H1 (cell line): ENCODE measurements around the gene PTP4A1. TPM values are rescaled to one million over a fixed set of nuclear protein-coding genes. Genes with fewer than 3 reads are reported as not detected.

Experiments
- CTCF ChIA-PET: fragments of 300-600 bp; sonication (Branson Sonifier 250); formaldehyde crosslinking; loops from one replicate; lab custom pipeline; 2021; ENCODE audit not compliant: partially characterized antibody; lab: Charles Lee
- POLR2A ChIA-PET: fragments of 300-600 bp; sonication (Branson Sonifier 250); formaldehyde crosslinking; loops from one replicate; lab custom pipeline; 2021; ENCODE audit warnings: inconsistent platforms; ENCODE audit not compliant: partially characterized antibody; lab: Charles Lee
- DNase-seq, 2 experiments: peaks; one replicate each; pipeline versions ENCODE4 v3.0.0 to v3.0.0-alpha.2; 2010 to 2022; ENCODE audit warnings: low spot score in 2 of 2, low read depth in 1 of 2, mixed read lengths in 1 of 2
- FAIRE-seq: peaks from 2 replicates; lab custom pipeline; 2011; peaks lifted over from hg19 to GRCh38; lab: Jason Lieb, UNC
- H2AFZ ChIP-seq: 2 replicates; pipeline ENCODE4 v1.8.1; 2012; ENCODE audit warnings: low read length, inconsistent platforms
- H2AK5ac ChIP-seq: 2 replicates; pipeline ENCODE4 v1.6.1; 2013; ENCODE audit warnings: low read depth, low read length
- H2BK120ac ChIP-seq: replicated peaks from 2 replicates; pipeline ENCODE3; 2013; ENCODE audit warnings: low read depth, low read length, inconsistent platforms
- H2BK12ac ChIP-seq: 2 replicates; pipeline ENCODE4 v1.6.1; 2013; ENCODE audit warnings: low read depth, low read length
- H2BK15ac ChIP-seq: 2 replicates; pipeline ENCODE4 v1.6.1; 2013; ENCODE audit warnings: low read length
- H2BK20ac ChIP-seq: 2 replicates; pipeline ENCODE4 v1.6.1; 2013; ENCODE audit warnings: low read length
- H2BK5ac ChIP-seq: 2 replicates; pipeline ENCODE4 v1.6.1; 2013; ENCODE audit warnings: low read depth, low read length
- H3K14ac ChIP-seq: 2 replicates; pipeline ENCODE4 v1.6.1; 2013; ENCODE audit warnings: inconsistent platforms; ENCODE audit not compliant: insufficient read length
- H3K18ac ChIP-seq: 2 replicates; pipeline ENCODE4 v1.6.1; 2013; ENCODE audit warnings: low read length; ENCODE audit errors: extremely low read depth
- H3K23ac ChIP-seq: 2 replicates; pipeline ENCODE4 v1.6.1; 2013; ENCODE audit warnings: inconsistent platforms; ENCODE audit not compliant: insufficient read length
- H3K23me2 ChIP-seq: 2 replicates; pipeline ENCODE4 v1.6.1; 2013; ENCODE audit warnings: low read depth, low read length
- H3K27ac ChIP-seq: 2 replicates; pipeline ENCODE4 v1.6.1; 2011; ENCODE audit warnings: low read depth, low read length, inconsistent platforms
- H3K27me3 ChIP-seq, 4 experiments: replicated peaks in 1 of 4; 1 replicate in 1 of 4; 2 replicates in 3 of 4; pipeline versions ENCODE4 v1.6.1 to v1.8.1; 2011 to 2013; ENCODE audit warnings: low read length in 3 of 4, mild to moderate bottlenecking in 3 of 4, inconsistent platforms in 2 of 4, mixed read lengths in 2 of 4, moderate library complexity in 1 of 4; ENCODE audit not compliant: control insufficient read depth in 3 of 4, insufficient read depth in 3 of 4; ENCODE audit errors: extremely low read depth in 1 of 4
- H3K36me3 ChIP-seq, 4 experiments: 2 replicates each; pipeline versions ENCODE4 v1.6.1 to v1.8.1; 2011 to 2013; ENCODE audit warnings: mild to moderate bottlenecking in 4 of 4, low read length in 3 of 4, moderate library complexity in 2 of 4, control low read depth in 1 of 4, inconsistent platforms in 1 of 4; ENCODE audit not compliant: insufficient read depth in 4 of 4, control insufficient read depth in 2 of 4
- H3K4ac ChIP-seq: replicated peaks from 2 replicates; pipeline ENCODE3; 2013; ENCODE audit warnings: low read length, low read depth, mixed read lengths, inconsistent platforms; ENCODE audit not compliant: insufficient read length
- H3K4me1 ChIP-seq, 4 experiments: replicated peaks in 1 of 4; 1 replicate in 1 of 4; 2 replicates in 3 of 4; pipeline versions ENCODE4 v1.6.1 to v1.8.1; 2011 to 2013; ENCODE audit warnings: low read length in 3 of 4, inconsistent platforms in 2 of 4, mixed read lengths in 1 of 4; ENCODE audit not compliant: insufficient read depth in 4 of 4, control insufficient read depth in 3 of 4
- H3K4me2 ChIP-seq, 2 experiments: 2 replicates each; pipeline versions ENCODE4 v1.6.1 to v1.8.1; 2011 to 2013; ENCODE audit warnings: low read depth in 2 of 2, low read length in 2 of 2, control low read depth in 1 of 2, inconsistent platforms in 1 of 2, mild to moderate bottlenecking in 1 of 2; ENCODE audit not compliant: insufficient read depth in 1 of 2
- H3K4me3 ChIP-seq, 4 experiments: fragments of 200-600, 300-600 bp in 1 of 4; sonication (generic), shearing (Covaris generic), sonication (Bioruptor Twin) in 1 of 4; 2 replicates each; pipeline versions ENCODE4 v1.5.1 to v1.8.1; 2011 to 2016; ENCODE audit warnings: low read length in 4 of 4, low read depth in 3 of 4, control low read depth in 2 of 4, inconsistent platforms in 2 of 4, mild to moderate bottlenecking in 2 of 4, mixed read lengths in 1 of 4, moderate library complexity in 1 of 4; ENCODE audit not compliant: insufficient read depth in 2 of 4; ENCODE audit errors: extremely low read depth in 1 of 4
- H3K56ac ChIP-seq: replicated peaks from 2 replicates; pipeline ENCODE3; 2013; ENCODE audit warnings: low read depth, mild to moderate bottlenecking, mixed read lengths, low read length, inconsistent platforms; ENCODE audit not compliant: insufficient read length
- H3K79me1 ChIP-seq: 2 replicates; pipeline ENCODE4 v1.6.1; 2013; ENCODE audit warnings: low read depth, low read length, control low read depth
- H3K79me2 ChIP-seq, 2 experiments: 2 replicates each; pipeline versions ENCODE4 v1.6.1 to v1.8.1; 2012 to 2013; ENCODE audit warnings: low read length in 2 of 2, mild to moderate bottlenecking in 2 of 2, inconsistent platforms in 1 of 2; ENCODE audit not compliant: insufficient read depth in 2 of 2, control insufficient read depth in 1 of 2
- H3K9ac ChIP-seq, 4 experiments: replicated peaks in 1 of 4; 1 replicate in 1 of 4; 2 replicates in 3 of 4; pipeline versions ENCODE4 v1.6.1 to v1.8.1; 2011 to 2013; ENCODE audit warnings: low read depth in 3 of 4, low read length in 3 of 4, control low read depth in 2 of 4, mild to moderate bottlenecking in 2 of 4, moderate library complexity in 2 of 4, inconsistent platforms in 1 of 4; ENCODE audit errors: extremely low read depth in 1 of 4
- H3K9me3 ChIP-seq, 2 experiments: 2 replicates each; pipeline versions ENCODE4 v1.6.1 to v1.8.1; 2012 to 2013; ENCODE audit warnings: mild to moderate bottlenecking in 2 of 2, moderate library complexity in 2 of 2, control low read depth in 1 of 2, inconsistent platforms in 1 of 2, low read depth in 1 of 2, low read length in 1 of 2, mixed read lengths in 1 of 2; ENCODE audit not compliant: insufficient read depth in 2 of 2
- H4K20me1 ChIP-seq, 2 experiments: replicated peaks in 1 of 2; 2 replicates each; pipeline versions ENCODE3 to v1.8.1; 2011 to 2013; ENCODE audit warnings: inconsistent platforms in 2 of 2, low read length in 2 of 2, mild to moderate bottlenecking in 1 of 2; ENCODE audit not compliant: insufficient read depth in 2 of 2, control insufficient read depth in 1 of 2
- H4K5ac ChIP-seq: 2 replicates; pipeline ENCODE4 v1.6.1; 2013; ENCODE audit warnings: low read length, low read depth, mixed read lengths, inconsistent platforms; ENCODE audit not compliant: insufficient read length
- H4K8ac ChIP-seq: 2 replicates; pipeline ENCODE4 v1.8.0; 2013; ENCODE audit warnings: mild to moderate bottlenecking, moderate library complexity, low read length, inconsistent platforms; ENCODE audit not compliant: insufficient read depth; ENCODE audit errors: extremely low read depth
- H4K91ac ChIP-seq: replicated peaks from 2 replicates; pipeline ENCODE3; 2013; ENCODE audit warnings: low read length, mixed read lengths, inconsistent platforms; ENCODE audit not compliant: insufficient read length
- GTF2F1 ChIP-seq: IDR thresholded peaks from 2 replicates; pipeline ENCODE4 v1.6.1; 2012; ENCODE audit warnings: low read depth, low read length, improper control_type of control experiment, borderline replicate concordance
- YY1 ChIP-seq: IDR thresholded peaks from 2 replicates; pipeline ENCODE4 v1.6.1; 2011; ENCODE audit warnings: low read depth, mild to moderate bottlenecking, low read length
- WGBS, 2 experiments: shearing (Covaris generic) in 1 of 2; methylation state at CpG; one replicate each; pipeline versions ENCODE4 v1.1.6 to v1.1.7; 2013 to 2015; ENCODE audit warnings: low lambda C conversion rate in 2 of 2, mixed read lengths in 2 of 2, inconsistent platforms in 1 of 2, low coverage in 1 of 2, missing lambda C conversion rate in 1 of 2; ENCODE audit not compliant: insufficient replicate concordance in 2 of 2, insufficient coverage in 1 of 2, insufficient read length in 1 of 2; ENCODE audit errors: extremely low coverage in 1 of 2, missing lambda C conversion rate in 1 of 2; 5-methylcytosine and 5-hydroxymethylcytosine counted together
- polyA plus RNA-seq, 7 experiments: library from polyadenylated mRNA; depleted of rRNA in 3 of 7; stranded (reverse) in 5 of 7; unstranded in 2 of 7; fragments of >200 nt in 5 of 7; fragments of 200-250 nt in 2 of 7; gene quantifications; 1 replicate in 5 of 7; 2 replicates in 1 of 7; 4 replicates in 1 of 7; pipeline versions ENCODE4 v1.2.1 to v1.2.3, GENCODE V29; 2011 to 2013; ENCODE audit warnings: missing spikeins in 2 of 7, mixed read lengths in 2 of 7
- total RNA-seq: library from RNA; stranded (reverse); fragmentation: NEBNext Ultra II Directional; extraction: Animal tissue kit (Norgen Biotek cat#: 25700); gene quantifications from 2 replicates; pipeline ENCODE4 v1.2.1, GENCODE V29; 2021
- TF ChIP-seq, protein P1 (sequence below): IDR thresholded peaks from 2 replicates; pipeline ENCODE4 v1.6.1; 2011; ENCODE audit warnings: low read depth, mild to moderate bottlenecking, low read length; ENCODE audit not compliant: insufficient read depth

Gene PTP4A1
- total and polyA plus RNA-seq, 2 of the 8 experiments (the other 6 are each of a cell fraction or from before 2014, with no cell fraction given): 21.1 to 76.3 TPM

- H3K27me3 ChIP-seq: no peaks in the 10 kb centered on the region
- H3K27ac ChIP-seq: no peak overlapping the region
- H3K23ac ChIP-seq: no peak overlapping the region
- H2BK5ac ChIP-seq: no peak overlapping the region
- no peaks in the 10 kb centered on the region for H3K9me3 ChIP-seq
- H2BK20ac ChIP-seq: no peak overlapping the region
- no peak overlapping the region for H2AK5ac ChIP-seq
- FAIRE-seq (no peak), DNase-seq (no peak)
- no peaks in the 10 kb centered on the region for H3K79me2 ChIP-seq
- H3K23me2 ChIP-seq: no peaks in the 10 kb centered on the region; the same call in 1 of the 2 replicates
- no peak overlapping the region for H2AFZ ChIP-seq
- H3K56ac ChIP-seq: no peak overlapping the region
- H2BK12ac ChIP-seq: no peak overlapping the region
- H4K5ac ChIP-seq: no peak overlapping the region
- WGBS, 2 experiments: 100% methylated on average over 1 of the region's 1 CpG; no CpG with 5 or more reads in 1 of the 2 experiments
- H3K14ac ChIP-seq: no peak overlapping the region
- H3K36me3 ChIP-seq: no peaks in the 10 kb centered on the region
- TF ChIP-seq GTF2F1 (no peak), YY1 (no peak)
- TF ChIP-seq, protein P1, sequence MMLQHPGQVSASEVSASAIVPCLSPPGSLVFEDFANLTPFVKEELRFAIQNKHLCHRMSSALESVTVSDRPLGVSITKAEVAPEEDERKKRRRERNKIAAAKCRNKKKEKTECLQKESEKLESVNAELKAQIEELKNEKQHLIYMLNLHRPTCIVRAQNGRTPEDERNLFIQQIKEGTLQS: no peak
- H3K79me1 ChIP-seq: no peaks in the 10 kb centered on the region
- no peak overlapping the region for H3K9ac ChIP-seq
- no peak overlapping the region for H3K4me2 ChIP-seq
- H2BK120ac ChIP-seq: no peak overlapping the region
- no peak overlapping the region for H4K8ac ChIP-seq
- no peaks in the 10 kb centered on the region for H3K4me1 ChIP-seq
- ChIA-PET CTCF (interaction anchor here (0.7 to 3.8 kb wide), 9 partner anchors 10 to 208 kb away, joined by 3 to 24 read pairs (median 4); no protein-coding TSS in a partner anchor), POLR2A (no interaction called here)
- H3K18ac ChIP-seq: no peak overlapping the region
- no peaks in the 10 kb centered on the region for H4K20me1 ChIP-seq
- no peak overlapping the region for H3K4ac ChIP-seq
- no peak overlapping the region for H2BK15ac ChIP-seq
- no peak overlapping the region for H3K4me3 ChIP-seq
- no peak overlapping the region for H4K91ac ChIP-seq
Observed at GRCh38 chr6:63609231-63609630, 37.0 kb downstream of the PTP4A1 start.
